Endothelial cell of umbilical vein (primary cell): Measurements from ENCODE around the gene LIMCH1. TPM values are rescaled to one million over a fixed set of nuclear protein-coding genes. Genes with fewer than 3 reads are reported as not detected.

Experiments used
- BruUV-seq: library from RNA; stranded (reverse); fragments of 400-500 nt; replicated peaks from 2 replicates; lab custom pipeline; 2021; lab: Mats Ljungman, UMichigan
- CTCF ChIA-PET: fragments of 300-600, 350-600 bp; sonication (Branson Sonifier 250); formaldehyde crosslinking; loops from one replicate; lab custom pipeline; 2021; ENCODE audit warnings: antibody characterized with exemption, inconsistent platforms; lab: Charles Lee
- POLR2A ChIA-PET: fragments of 300-600, 350-600 bp; sonication (Branson Sonifier 250); formaldehyde crosslinking; loops from one replicate; lab custom pipeline; 2021; ENCODE audit warnings: antibody characterized with exemption, inconsistent platforms; lab: Charles Lee
- DNase-seq: peaks from one replicate; pipeline ENCODE4 v3.0.0-alpha.2; 2011; ENCODE audit warnings: low read depth, low spot score
- FAIRE-seq: peaks from 2 replicates; lab custom pipeline; 2011; peaks lifted over from hg19 to GRCh38; lab: Jason Lieb, UNC
- H2AFZ ChIP-seq: 2 replicates; pipeline ENCODE4 v1.6.0; 2012; ENCODE audit warnings: low read depth, low read length, control low read depth, inconsistent platforms
- H3K27ac ChIP-seq: 2 replicates; pipeline ENCODE4 v1.5.1; 2011; ENCODE audit warnings: low read depth, mild to moderate bottlenecking, control low read depth, low read length, moderate library complexity; ENCODE audit not compliant: insufficient read depth
- H3K27me3 ChIP-seq, 2 experiments: 2 replicates each; pipeline versions ENCODE4 v1.6.0 to v1.6.1; 2011; ENCODE audit warnings: low read length in 2 of 2, mixed read lengths in 1 of 2; ENCODE audit not compliant: control insufficient read depth in 2 of 2, insufficient read depth in 2 of 2
- H3K36me3 ChIP-seq, 2 experiments: 2 replicates in 1 of 2; 3 replicates in 1 of 2; pipeline ENCODE4 v1.5.1; 2011; ENCODE audit warnings: low read length in 2 of 2, mild to moderate bottlenecking in 1 of 2, moderate library complexity in 1 of 2; ENCODE audit not compliant: control insufficient read depth in 2 of 2, insufficient read depth in 2 of 2; ENCODE audit errors: extremely low read depth in 1 of 2
- H3K4me1 ChIP-seq: 3 replicates; pipeline ENCODE4 v1.5.1; 2011; ENCODE audit warnings: mild to moderate bottlenecking, low read length; ENCODE audit not compliant: control insufficient read depth, insufficient read depth; ENCODE audit errors: extremely low read depth
- H3K4me2 ChIP-seq: 2 replicates; pipeline ENCODE4 v1.6.1; 2011; ENCODE audit warnings: low read length, control low read depth, mixed read lengths; ENCODE audit not compliant: insufficient read depth
- H3K4me3 ChIP-seq, 3 experiments: fragments of 200-600 bp in 1 of 3; sonication (generic), shearing (Covaris generic) in 1 of 3; replicated peaks in 1 of 3; 2 replicates each; pipeline ENCODE4 v1.5.1; 2011 to 2016; ENCODE audit warnings: control low read depth in 3 of 3, low read length in 3 of 3, mild to moderate bottlenecking in 2 of 3, inconsistent platforms in 1 of 3, low read depth in 1 of 3, moderate library complexity in 1 of 3; ENCODE audit not compliant: insufficient read depth in 1 of 3
- H3K79me2 ChIP-seq: 2 replicates; pipeline ENCODE4 v1.6.0; 2012; ENCODE audit warnings: low read length, inconsistent platforms; ENCODE audit not compliant: control insufficient read depth, insufficient read depth
- H3K9ac ChIP-seq: replicated peaks from 2 replicates; pipeline ENCODE3; 2011; ENCODE audit warnings: low read length, control low read depth; ENCODE audit not compliant: insufficient read depth; ENCODE audit errors: extremely low read depth
- H3K9me1 ChIP-seq: replicated peaks from 3 replicates; pipeline ENCODE4 v1.6.0; 2011; ENCODE audit warnings: mild to moderate bottlenecking, low read length; ENCODE audit not compliant: control insufficient read depth, insufficient read depth; ENCODE audit errors: extremely low read depth
- H3K9me3 ChIP-seq: replicated peaks from 2 replicates; pipeline ENCODE4 v1.5.1; 2012; ENCODE audit warnings: low read length, inconsistent platforms; ENCODE audit not compliant: control insufficient read depth, insufficient read depth
- H4K20me1 ChIP-seq: replicated peaks from 2 replicates; pipeline ENCODE3; 2011; ENCODE audit warnings: mild to moderate bottlenecking, low read length; ENCODE audit not compliant: control insufficient read depth, insufficient read depth; ENCODE audit errors: extremely low read depth
- EZH2 ChIP-seq: IDR thresholded peaks from 2 replicates; pipeline ENCODE4 v1.6.1; 2012; ENCODE audit warnings: borderline replicate concordance, low read depth, mild to moderate bottlenecking, moderate library complexity, low read length, inconsistent platforms; ENCODE audit not compliant: severe bottlenecking
- FOS ChIP-seq: IDR thresholded peaks from 2 replicates; pipeline ENCODE4 v1.6.1; 2011; ENCODE audit warnings: mild to moderate bottlenecking, low read length, moderate library complexity, borderline replicate concordance; ENCODE audit not compliant: insufficient read depth
- GATA2 ChIP-seq: IDR thresholded peaks from 2 replicates; pipeline ENCODE4 v1.7.0; 2011; ENCODE audit warnings: low read depth, mild to moderate bottlenecking, moderate library complexity, mixed read lengths, low read length; ENCODE audit not compliant: insufficient read length, insufficient read depth
- JUN ChIP-seq: IDR thresholded peaks from 2 replicates; pipeline ENCODE4 v1.6.1; 2011; ENCODE audit warnings: borderline replicate concordance, low read depth; ENCODE audit not compliant: insufficient read length, insufficient read depth
- MYC ChIP-seq: IDR thresholded peaks from one replicate; pipeline ENCODE4 v1.6.1; 2011; ENCODE audit warnings: mild to moderate bottlenecking, low read depth, low read length
- POLR2A ChIP-seq: IDR thresholded peaks from 2 replicates; pipeline ENCODE4 v1.6.1; 2012; ENCODE audit warnings: low read depth, mild to moderate bottlenecking, control low read depth, low read length
- dilution Hi-C: fragments of 300-500 bp; cut with MboI; formaldehyde crosslinking; loops from one replicate; pipeline ENCODE4 v1.15.0; 2019; ENCODE audit warnings: low sequenced_read_pairs; ENCODE audit not compliant: extremely low pct_ligation_motif_present
- intact Hi-C: fragments of 100-400 bp; cut with micrococcal nuclease; formaldehyde crosslinking; loops from one replicate; pipeline ENCODE4 v1.10.0; 2022
- polyA plus RNA-seq, 4 experiments: library from polyadenylated mRNA; depleted of rRNA in 3 of 4; stranded (reverse) in 3 of 4; unstranded in 1 of 4; fragments of >200 nt; gene quantifications; 2 replicates each; pipeline versions ENCODE4 v1.2.1 to v1.2.3, GENCODE V29; 2011 to 2012; ENCODE audit warnings: missing spikeins in 1 of 4
- total RNA-seq: library from RNA; stranded (reverse); gene quantifications from 2 replicates; pipeline ENCODE4 v1.2.3, GENCODE V29; 2021
- TF ChIP-seq, protein P1 (sequence below): IDR thresholded peaks from 2 replicates; pipeline ENCODE4 v1.6.1; 2011; ENCODE audit not compliant: insufficient read depth, insufficient read length

The LIMCH1 gene
- total and polyA plus RNA-seq, 2 donors (not counting 3 experiments of a cell fraction or from before 2014, with no cell fraction given), result 14.3 to 32.8 TPM

- no peaks in the 10 kb centered on the region for H3K9me1 ChIP-seq
- ChIA-PET POLR2A (no interaction called here), CTCF (interaction anchor here (2.6 to 2.7 kb wide), 2 partner anchors 12 to 375 kb away, joined by 8 to 11 read pairs; no protein-coding TSS in a partner anchor)
- no peak overlapping the region for H3K4me2 ChIP-seq
- H3K36me3 ChIP-seq, result no peaks in the 10 kb centered on the region
- intact Hi-C loops (no loop called here), dilution Hi-C loops (no loop called here)
- H3K4me1 ChIP-seq, result no peaks in the 10 kb centered on the region
- no peaks in the 10 kb centered on the region for H3K9me3 ChIP-seq
- H3K79me2 ChIP-seq, result no peaks in the 10 kb centered on the region
- DNase-seq, result no peak
- H2AFZ ChIP-seq, result no peak overlapping the region
- H4K20me1 ChIP-seq, result no peaks in the 10 kb centered on the region
- no peak for FAIRE-seq
- TF ChIP-seq, protein P1, sequence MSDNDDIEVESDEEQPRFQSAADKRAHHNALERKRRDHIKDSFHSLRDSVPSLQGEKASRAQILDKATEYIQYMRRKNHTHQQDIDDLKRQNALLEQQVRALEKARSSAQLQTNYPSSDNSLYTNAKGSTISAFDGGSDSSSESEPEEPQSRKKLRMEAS, result no peak
- no peak for TF ChIP-seq POLR2A
- BruUV-seq, result no TSS peak
- H3K27me3 ChIP-seq, result peaks cover 0 to 17% of the 10 kb centered on the region in 2 experiments
- H3K9ac ChIP-seq, result no peak overlapping the region
- H3K27ac ChIP-seq, result no peak overlapping the region
- no peak overlapping the region for H3K4me3 ChIP-seq
Observed at GRCh38 chr4:41656106-41656505, 118.1 kb downstream of the LIMCH1 start.

DNA sequence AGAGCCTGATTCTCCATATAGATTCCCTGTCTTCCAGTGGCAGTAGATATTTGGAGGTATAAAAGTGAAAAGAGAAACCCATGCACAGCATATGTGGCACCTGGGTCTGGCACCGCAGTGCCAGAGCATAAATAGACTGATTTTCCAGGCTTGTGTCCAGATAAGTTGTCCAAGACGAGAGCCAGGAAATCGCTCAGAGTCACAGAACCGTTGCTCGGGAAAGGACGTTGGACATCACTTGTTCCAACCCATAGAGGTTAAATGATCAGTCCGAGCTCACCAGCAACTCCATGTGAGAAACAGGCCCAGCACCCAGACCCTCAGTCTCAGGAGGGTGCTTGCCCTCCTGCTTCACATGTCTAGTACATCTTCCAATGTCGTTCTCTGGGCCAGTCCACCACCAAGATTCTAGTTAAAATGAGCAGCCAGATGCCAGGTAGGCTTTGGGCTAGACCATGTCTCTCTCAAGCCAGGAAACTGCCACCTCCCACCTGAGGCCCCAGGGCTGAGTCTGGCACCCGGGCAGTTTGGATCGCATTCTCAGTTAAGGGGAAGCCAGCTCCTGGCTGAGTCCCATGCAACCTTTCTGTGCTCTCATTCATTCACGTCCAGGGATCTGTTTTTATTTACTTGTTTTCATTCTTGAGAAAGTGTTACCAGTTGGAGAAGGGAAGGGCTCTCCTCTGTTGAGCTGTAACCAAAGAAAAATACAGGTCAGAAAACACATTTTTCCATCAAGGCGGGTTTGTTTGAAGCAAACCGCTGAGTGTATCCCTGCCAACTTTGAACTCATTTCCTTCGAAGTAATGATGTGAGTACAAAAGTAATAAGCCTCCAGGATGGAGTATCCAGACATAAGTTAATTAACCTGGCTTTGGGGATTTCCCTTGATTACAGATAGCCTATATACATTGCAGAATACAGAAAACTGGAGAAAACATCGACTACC lies 118.9 kb downstream of the LIMCH1 start:
- BruUV-seq, result no TSS peak
- H3K36me3 ChIP-seq, result no peaks in the 10 kb centered on the region
- H3K4me3 ChIP-seq, result no peak overlapping the region
- H3K27ac ChIP-seq, result no peak overlapping the region
- no peaks in the 10 kb centered on the region for H3K4me1 ChIP-seq
- CTCF ChIA-PET, result interaction anchor here (2.6 to 2.7 kb wide), 2 partner anchors 12 to 376 kb away, joined by 8 to 11 read pairs; no protein-coding TSS in a partner anchor
- TF ChIP-seq JUN, result no peak
- no peak for TF ChIP-seq MYC
- TF ChIP-seq POLR2A, result no peak
- no peak for TF ChIP-seq GATA2
- TF ChIP-seq, protein P1, result no peak
- no peak for TF ChIP-seq FOS
- no peak for TF ChIP-seq EZH2
- no peak overlapping the region for H2AFZ ChIP-seq
- no peak overlapping the region for H3K9ac ChIP-seq
- no peak for DNase-seq
- no peaks in the 10 kb centered on the region for H4K20me1 ChIP-seq
- POLR2A ChIA-PET, result no interaction called here
- intact Hi-C loops (no loop called here), dilution Hi-C loops (no loop called here)
- H3K79me2 ChIP-seq, result no peaks in the 10 kb centered on the region
- H3K4me2 ChIP-seq, result no peak overlapping the region
- no peak for FAIRE-seq
- H3K9me1 ChIP-seq, result no peaks in the 10 kb centered on the region
- peaks cover 0 to 17% of the 10 kb centered on the region in 2 experiments for H3K27me3 ChIP-seq
- no peaks in the 10 kb centered on the region for H3K9me3 ChIP-seq
